Measurements from ENCODE around the gene KIF22.

KIF22 gene

DNA sequence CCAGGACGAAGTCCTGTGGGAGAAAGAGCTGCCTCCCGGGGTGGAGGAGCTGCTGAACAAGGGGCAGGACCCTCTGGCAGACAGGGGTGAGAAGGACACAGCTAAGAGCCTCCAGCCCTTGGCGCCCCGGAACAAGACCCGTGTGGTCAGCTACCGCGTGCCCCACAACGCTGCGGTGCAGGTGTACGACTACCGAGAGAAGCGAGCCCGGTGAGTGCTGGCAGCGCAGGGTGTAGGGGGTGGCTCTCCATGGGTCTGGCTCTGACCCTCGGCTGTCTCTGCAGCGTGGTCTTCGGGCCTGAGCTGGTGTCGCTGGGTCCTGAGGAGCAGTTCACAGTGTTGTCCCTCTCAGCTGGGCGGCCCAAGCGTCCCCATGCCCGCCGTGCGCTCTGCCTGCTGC lies 51.1 kb downstream of the KIF22 start:
- no peak for DNase-seq (ENCODE audit: low spot score)

GRCh38 chr16:29842732-29843346 lies 52.3 kb downstream of the KIF22 start:
- DNase-seq (ENCODE audit: low spot score): peak; percentile 51

DNA sequence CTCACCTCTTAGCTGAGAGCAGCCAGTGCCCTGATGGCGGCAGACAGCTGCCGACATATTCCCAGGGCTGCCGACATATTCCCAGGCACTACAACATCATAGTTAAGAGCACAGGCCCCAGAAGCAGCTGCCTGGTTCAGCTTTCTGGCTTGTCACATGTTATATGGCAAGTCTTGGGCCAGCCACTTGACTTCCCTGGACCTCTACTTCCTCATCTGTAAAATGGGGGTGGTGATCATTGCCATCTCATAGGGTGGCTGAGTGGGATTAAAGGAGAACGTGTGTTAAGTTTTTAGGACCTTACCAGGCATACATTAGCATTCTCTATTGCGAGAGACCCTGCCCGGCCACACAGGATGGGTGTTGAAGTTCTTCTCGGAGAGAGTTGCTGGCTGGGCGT lies 53.4 kb downstream of the KIF22 start:
- no peak for DNase-seq (ENCODE audit: low spot score)

DNA sequence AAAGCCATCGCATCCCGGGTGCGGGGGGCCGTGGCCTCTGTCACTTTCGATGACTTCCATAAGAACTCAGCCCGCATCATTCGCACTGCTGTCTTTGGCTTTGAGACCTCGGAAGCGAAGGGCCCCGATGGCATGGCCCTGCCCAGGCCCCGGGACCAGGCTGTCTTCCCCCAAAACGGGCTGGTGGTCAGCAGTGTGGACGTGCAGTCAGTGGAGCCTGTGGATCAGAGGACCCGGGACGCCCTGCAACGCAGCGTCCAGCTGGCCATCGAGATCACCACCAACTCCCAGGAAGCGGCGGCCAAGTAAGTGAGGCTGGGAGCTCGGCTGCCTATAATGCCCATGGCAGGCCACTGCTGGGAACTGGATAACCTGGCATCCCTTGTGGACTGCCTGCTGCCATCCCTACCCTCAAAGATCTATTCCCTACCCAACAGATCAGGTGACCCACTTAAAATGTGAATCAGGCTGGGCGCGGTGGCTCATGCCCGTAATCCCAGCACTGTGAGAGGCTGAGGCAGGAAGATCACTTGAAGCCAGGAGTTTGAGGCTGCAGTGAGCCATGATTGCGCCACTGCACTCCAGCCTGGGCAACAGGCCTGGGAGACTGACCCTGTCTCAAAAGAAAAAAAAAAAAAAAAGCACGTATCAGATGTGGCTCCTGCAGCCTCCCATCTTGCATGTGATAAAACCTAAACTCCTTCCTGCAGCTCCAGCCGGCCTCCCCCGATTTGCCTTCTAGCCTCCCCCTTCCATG lies 54.2 kb downstream of the KIF22 start:
- DNase-seq (ENCODE audit: low spot score): no peak

GRCh38 chr16:29845656-29846055 lies 55.1 kb downstream of the KIF22 start:
- DNase-seq (ENCODE audit: low spot score): no peak

DNA sequence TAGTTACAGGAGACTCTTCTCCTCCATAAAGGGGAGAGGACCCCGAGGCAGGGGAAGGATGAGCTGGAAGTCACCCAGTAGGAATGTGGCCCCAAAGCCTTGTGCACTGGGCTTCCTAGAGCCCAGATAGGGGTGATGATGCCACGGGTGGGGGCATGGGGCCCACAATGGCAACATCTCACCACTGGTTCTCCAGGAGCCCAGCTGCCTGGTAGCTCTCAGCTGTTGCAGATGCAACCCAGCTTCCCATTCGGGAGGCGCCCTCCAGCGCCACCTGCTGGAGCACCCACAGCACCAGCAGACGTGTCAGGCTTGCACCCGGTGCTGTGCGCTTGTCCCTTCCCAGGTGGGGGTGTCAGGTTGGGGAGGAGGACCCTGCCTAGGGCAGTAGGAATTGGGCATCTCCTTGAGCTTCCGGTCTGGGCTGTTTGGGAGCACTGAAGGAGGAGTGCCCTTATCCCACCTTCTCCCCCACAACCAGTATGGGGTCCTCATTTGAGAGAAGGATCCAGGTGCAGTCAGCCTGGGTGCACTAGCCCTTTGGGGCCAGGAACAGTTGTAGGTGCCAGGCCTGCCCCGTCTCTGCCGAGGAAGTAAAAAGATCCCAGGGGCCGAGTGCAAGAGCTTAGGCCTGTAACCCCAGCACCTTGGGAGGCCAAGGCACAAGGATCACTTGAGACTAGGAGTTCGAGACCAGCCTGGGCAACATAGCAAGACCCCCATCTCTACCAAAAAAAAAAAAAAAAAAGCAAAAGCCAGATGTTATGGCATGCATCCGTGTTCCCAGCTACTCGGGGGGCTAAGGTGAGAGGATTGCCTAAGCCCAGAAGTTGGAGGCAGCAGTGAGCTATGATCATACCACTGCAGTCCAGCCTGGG lies 58.1 kb downstream of the KIF22 start:
- peak; percentile 9 for DNase-seq (ENCODE audit: low spot score)

- DNase-seq (ENCODE audit: low spot score): no peak
These were observed 59.0 kb downstream of the KIF22 start for GRCh38 chr16:29849505-29849904.

DNA sequence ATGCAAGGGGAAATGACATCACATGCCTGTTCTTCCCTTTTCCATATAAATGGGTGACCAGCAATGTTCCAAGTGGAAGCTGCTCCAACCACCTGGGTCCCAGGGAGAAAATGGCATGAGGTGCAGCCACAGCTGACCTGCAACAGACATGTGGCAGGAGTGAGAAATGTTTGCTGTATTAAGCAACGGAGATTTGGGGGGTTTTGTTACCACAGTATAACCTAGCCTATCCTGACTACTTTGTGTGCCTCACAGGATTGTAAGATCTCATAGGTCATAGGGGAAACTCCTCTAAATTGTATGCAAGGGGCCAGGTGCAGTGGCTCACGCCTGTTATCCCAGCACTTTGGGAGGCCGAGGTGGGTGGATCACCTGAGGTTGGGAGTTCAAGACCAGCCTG lies 60.4 kb downstream of the KIF22 start:
- no peak for DNase-seq (ENCODE audit: low spot score)

DNA sequence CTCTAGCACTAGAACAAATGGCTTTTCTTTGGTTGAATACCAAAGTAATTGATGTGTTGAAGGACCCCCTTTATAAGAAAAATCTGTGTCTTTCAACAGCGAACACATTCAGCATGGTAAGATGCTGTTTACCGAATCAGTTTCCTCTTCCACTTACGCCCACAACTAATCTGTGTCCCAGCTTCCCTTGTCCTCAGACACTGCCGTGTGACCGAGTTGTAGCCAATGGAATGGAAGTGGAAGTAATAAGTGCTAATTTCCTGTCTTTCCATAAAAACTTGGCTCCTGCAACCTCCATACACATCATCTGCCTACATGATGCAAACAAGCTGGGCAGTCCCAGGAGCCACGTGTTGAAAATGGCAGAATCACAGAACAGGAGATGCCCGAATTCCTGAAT lies 62.1 kb downstream of the KIF22 start:
- peak; percentile 13 for DNase-seq (ENCODE audit: low spot score)

- DNase-seq (ENCODE audit: low spot score): no peak
These were observed 64.1 kb downstream of the KIF22 start for GRCh38 chr16:29854520-29855100.

Data from RKO (cell line).